HFF-Myc (cell line): ENCODE results near the gene SERGEF.

Source experiments
- DNase-seq: peaks from one replicate; pipeline ENCODE4 v3.0.0-alpha.2; 2011; ENCODE audit warnings: low read depth; ENCODE audit errors: extremely low read depth
- H3K4me3 ChIP-seq: replicated peaks from 2 replicates; pipeline ENCODE4 v1.5.1; 2011; ENCODE audit warnings: low read depth, mild to moderate bottlenecking, control low read depth, low read length
- TF ChIP-seq, protein P1 (sequence below): IDR thresholded peaks from 2 replicates; pipeline ENCODE4 v1.5.1; 2012; ENCODE audit warnings: mild to moderate bottlenecking, low read depth, low read length, control low read depth; ENCODE audit errors: missing control alignments

Gene SERGEF

DNA sequence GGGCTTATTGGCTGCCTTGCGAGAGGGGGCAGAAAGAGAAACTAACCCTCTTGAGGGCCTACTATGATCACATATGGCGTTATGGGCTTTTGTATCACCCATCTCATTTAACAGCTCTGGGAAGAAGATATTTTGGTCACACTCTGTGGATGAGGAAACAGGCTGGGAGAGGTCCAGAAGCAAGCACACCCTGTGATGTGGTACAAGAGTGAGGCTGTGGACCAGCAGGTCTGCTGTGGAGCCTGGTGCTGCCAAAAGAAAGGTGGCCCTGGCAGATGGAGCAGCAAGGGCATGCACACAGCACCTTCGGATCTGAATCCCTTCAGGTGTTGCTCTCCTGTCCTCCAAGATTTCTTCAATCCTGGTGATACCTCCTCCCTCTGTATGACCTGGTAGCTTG is 214.1 kb downstream of the SERGEF start:
- TF ChIP-seq, protein P1, sequence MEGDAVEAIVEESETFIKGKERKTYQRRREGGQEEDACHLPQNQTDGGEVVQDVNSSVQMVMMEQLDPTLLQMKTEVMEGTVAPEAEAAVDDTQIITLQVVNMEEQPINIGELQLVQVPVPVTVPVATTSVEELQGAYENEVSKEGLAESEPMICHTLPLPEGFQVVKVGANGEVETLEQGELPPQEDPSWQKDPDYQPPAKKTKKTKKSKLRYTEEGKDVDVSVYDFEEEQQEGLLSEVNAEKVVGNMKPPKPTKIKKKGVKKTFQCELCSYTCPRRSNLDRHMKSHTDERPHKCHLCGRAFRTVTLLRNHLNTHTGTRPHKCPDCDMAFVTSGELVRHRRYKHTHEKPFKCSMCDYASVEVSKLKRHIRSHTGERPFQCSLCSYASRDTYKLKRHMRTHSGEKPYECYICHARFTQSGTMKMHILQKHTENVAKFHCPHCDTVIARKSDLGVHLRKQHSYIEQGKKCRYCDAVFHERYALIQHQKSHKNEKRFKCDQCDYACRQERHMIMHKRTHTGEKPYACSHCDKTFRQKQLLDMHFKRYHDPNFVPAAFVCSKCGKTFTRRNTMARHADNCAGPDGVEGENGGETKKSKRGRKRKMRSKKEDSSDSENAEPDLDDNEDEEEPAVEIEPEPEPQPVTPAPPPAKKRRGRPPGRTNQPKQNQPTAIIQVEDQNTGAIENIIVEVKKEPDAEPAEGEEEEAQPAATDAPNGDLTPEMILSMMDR, result no peak
- H3K4me3 ChIP-seq, result no peak overlapping the region
- no peak for DNase-seq

DNA sequence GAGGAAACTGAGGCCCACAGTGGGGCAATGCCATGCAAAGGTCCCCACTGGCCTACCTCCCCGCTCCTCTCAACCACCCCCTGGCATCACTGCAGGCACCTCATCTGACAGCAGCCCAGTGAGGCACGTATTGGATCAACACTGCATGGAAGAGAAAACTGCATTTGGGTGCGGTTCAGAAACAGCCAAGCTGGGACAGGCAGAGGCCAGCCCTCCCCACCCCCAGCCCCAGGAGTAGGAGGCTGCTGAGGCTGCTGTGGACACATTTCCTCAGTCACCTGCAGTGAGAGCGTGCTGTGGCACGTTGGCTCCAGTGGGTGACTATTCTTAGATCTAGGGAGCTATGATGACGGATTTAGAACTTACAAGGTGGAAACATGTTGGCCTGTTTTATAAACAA is 214.6 kb downstream of the SERGEF start:
- no peak for DNase-seq
- no peak overlapping the region for H3K4me3 ChIP-seq
- TF ChIP-seq, protein P1, result no peak

GRCh38 chr11:17796154-17796553 is 216.7 kb downstream of the SERGEF start:
- H3K4me3 ChIP-seq, result no peak overlapping the region
- DNase-seq, result no peak
- TF ChIP-seq, protein P1, result no peak

- no peak overlapping the region for H3K4me3 ChIP-seq
- DNase-seq, result no peak
- TF ChIP-seq, protein P1, result no peak
Measured at GRCh38 chr11:17794981-17795380, 217.9 kb downstream of the SERGEF start.

DNA sequence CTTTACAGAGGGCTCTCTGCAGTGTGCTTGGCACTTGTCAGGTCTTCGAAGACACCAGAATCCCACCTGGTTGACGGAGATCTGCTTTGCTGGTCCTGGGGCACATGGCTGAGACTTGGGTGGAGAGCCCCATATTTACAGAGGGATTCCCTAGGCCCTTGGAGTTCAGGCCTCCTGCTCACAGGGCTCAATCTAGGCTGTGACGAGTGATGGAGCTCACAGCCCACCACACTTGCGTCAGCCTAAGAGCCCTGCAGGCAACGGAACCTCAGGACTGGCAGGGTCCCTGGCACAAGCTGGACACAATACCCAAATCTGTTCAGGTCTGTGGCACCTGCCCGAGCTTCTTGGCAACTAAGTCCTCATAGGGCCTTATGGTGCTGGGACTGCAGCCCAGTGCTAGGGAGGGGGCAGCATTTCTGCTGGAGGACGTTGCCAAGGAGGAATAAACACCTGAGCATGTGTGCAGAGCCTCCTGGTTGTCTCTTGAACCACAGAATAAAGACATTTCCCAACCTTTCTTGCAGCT is 219.1 kb downstream of the SERGEF start:
- no peak overlapping the region for H3K4me3 ChIP-seq
- no peak for DNase-seq
- TF ChIP-seq, protein P1, result no peak

GRCh38 chr11:17792161-17792560 is 220.7 kb downstream of the SERGEF start:
- no peak overlapping the region for H3K4me3 ChIP-seq
- DNase-seq, result no peak
- TF ChIP-seq, protein P1, result no peak

DNA sequence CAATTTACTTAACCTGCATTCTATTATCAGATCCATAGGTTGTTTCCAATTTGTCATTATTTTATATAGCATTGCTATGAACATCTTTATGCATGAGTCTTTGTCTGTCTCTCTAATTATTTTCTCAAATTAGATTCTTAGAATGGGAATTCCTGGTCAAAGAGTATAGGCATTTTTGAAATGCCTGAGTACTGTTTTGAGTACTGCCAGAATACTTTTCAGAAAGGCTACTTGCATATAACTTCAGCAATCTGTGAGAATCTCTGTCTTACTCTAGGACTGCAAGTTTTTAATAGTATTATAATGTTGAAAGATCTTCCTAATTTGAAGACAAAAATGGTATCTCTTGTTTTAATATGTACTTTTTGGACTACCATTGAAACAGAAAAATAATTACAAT is 221.7 kb downstream of the SERGEF start:
- DNase-seq, result no peak
- TF ChIP-seq, protein P1, result no peak
- no peak overlapping the region for H3K4me3 ChIP-seq
